Stromal cell of bone marrow (primary cell): ENCODE results near the gene TENM4.
A peak's percentile ranks its signal among the peaks of the same experiment; 100 is the strongest.
"Not testable (repeated sequence)": the region's sequence is repeated elsewhere in the genome, so short reads cannot be mapped to it uniquely, and the experiment has no call there.

ENCODE experiments used
- DNase-seq: peaks from one replicate; pipeline ENCODE4 v3.0.0-alpha.2; 2012; ENCODE audit warnings: low read depth

TENM4 gene

DNA sequence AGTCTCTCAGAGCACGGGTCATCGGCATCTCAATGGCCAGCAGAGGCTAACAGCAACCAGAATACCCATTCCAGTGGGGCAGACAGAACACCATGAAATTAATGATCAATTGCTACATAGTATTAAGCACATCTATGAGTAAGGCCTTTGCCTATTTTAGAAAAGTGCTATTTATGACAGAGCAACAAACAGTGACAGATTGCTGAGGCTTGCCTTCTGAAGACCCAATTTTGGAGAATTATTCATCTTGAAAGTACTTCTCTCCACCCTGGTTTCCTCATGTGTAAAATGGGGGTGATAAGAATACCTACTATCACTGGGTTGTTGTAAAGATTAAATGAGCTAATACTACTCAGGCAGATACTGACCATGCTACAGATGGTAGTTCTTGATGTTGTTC, 232.7 kb downstream of the TENM4 start:
- DNase-seq, result no peak

DNA sequence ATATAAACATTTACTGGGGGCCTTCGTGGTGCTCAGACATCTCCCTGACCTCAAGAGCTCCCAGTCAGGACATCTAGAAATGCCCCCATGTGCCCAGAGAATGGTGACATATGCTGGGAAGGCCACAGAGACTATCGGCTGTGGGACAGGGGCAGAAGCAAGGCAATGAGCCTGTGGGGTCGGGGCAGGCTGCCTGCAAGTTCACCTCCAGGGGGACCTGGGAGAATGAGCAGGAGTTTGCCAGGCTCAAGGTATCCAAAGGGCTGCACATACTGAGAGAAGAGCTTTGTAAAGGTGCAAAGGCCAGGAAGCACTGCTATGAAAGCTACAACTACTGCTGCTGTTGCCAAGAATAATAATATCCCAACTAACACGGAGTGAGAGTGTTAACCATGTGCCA, 233.9 kb downstream of the TENM4 start:
- DNase-seq, result no peak

GRCh38 chr11:79205786-79206185, 235.0 kb downstream of the TENM4 start:
- no peak for DNase-seq

GRCh38 chr11:79201677-79202347, 239.0 kb downstream of the TENM4 start:
- no peak for DNase-seq

- no peak for DNase-seq
Observed at GRCh38 chr11:79200398-79201070, 240.3 kb downstream of the TENM4 start.

GRCh38 chr11:79199729-79200354, 241.0 kb downstream of the TENM4 start:
- no peak for DNase-seq

DNA sequence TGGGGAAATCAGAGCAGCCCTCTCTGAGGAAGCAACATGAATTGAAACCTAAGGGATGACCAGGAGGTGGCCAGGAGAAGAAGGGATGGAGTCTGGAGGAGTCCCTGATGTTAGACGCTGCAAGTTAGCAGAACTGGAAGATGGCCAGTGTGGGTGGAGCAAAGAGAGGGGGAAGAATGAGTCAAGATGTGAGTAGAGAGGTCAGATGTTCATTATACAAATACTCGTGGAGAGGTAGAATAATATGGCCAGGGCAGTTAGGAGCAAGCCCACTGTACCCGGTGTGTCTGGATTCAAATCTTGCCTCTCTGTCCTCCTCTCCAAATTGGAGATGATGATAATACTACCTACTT, 242.0 kb downstream of the TENM4 start:
- DNase-seq, result peak; percentile 18

DNA sequence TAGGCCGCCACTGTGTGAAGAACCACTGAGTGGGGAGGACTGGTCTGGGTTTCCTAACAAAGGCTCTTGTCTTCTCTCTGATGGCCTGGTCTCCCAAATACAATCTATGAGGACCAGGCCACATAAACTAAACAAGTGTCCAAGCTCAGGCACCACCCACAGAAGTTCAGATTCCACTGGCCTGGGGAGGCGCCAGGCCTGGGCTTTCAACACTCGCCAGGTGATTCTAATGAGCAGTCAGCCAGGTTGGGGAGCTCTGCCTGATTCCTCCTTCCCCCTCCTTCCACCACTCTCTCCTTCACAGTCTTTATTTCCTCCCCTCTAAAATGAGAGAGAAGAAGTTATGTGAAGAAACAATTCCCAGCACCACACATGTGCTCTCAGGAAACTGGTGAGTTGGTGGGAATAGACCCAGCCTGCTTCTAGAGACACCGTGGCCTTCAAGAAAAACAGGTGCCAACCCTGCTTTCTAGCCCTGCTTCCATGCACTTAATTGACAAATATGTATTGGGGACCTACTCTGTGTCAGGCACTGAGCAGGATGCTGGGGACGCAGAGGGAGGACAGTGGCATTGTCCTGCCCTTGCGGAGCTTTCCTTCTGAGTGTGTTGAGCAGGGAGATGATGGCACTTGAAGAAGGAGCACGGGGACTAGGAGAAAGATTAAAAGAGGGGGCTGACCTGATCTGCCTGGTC, 242.5 kb downstream of the TENM4 start:
- no peak for DNase-seq

- DNase-seq, result no peak
Observed at GRCh38 chr11:79196950-79197349, 243.9 kb downstream of the TENM4 start.

DNA sequence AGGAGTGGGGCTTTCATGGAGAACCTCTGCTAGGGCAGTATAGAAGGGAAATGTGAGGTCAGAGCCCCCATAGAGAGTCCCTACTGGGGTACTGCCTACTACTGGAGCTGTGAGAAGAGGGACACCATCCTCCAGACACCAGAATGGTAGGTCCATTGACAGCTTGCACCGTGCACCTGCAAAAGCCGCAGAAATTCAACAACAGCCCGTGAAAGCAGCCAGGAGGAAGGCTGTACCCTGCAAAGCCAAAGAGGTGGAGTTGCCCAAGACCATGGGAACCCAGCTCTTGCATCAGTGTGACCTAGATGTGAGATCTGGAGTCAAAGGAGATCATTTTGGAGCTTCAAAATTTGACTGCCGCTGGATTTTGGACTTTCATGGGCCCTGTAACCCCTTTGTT, 245.6 kb downstream of the TENM4 start:
- no peak for DNase-seq

DNA sequence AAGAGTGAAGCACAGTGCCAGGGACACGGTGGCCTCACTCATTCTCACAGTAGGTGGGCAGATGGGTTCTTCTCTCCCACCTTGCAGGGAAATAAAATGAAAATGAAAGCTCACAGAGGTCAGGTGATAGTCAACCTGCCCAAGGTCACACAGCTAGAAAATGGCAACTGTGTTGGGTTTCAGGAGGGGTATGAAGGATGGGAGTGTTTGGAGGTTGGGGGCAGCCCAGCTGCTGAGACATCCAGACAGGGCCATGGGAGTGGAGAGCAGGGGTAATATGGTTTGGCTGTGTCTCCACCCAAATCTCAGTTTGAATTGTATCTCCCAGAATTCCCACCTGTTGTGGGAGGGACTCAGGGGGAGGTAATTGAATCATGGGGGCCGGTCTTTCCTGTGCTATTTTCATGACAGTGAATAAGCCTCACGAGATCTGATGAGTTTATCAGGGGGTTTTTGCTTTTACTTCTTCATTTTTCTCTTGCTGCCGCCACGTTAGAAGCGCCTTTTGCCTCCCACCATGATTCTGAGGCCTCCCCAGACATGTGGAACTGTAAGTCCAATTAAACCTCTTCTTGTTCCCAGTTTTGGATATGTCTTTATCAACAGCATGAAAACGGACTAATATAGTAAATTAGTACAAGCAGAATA, 247.0 kb downstream of the TENM4 start:
- no peak for DNase-seq

DNA sequence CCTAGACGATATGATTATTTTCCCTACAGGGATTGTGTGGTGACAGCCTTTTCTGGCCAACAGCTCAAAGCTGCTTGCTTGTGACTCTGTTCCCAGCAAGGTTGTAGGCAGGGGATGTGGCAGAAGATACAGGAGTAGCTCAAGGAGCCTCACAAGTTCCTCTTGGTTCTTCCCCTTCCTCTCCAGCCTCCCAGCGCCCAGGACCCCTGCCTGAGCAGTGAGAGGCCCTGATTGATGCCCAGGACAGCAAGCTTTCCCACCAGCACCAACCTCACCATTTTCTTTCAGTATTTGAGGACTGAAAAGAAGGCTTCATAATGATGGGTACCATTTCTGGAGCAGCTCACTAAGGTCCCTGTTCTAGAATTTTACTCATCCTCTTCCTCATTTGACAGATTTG, 248.0 kb downstream of the TENM4 start:
- no peak for DNase-seq

- DNase-seq, result not testable (repeated sequence)
Observed at GRCh38 chr11:79191716-79192115, 249.1 kb downstream of the TENM4 start.

GRCh38 chr11:79190553-79190952, 250.3 kb downstream of the TENM4 start:
- DNase-seq, result not testable (repeated sequence)

- DNase-seq, result no peak
Observed at GRCh38 chr11:79189601-79190000, 251.2 kb downstream of the TENM4 start.

DNA sequence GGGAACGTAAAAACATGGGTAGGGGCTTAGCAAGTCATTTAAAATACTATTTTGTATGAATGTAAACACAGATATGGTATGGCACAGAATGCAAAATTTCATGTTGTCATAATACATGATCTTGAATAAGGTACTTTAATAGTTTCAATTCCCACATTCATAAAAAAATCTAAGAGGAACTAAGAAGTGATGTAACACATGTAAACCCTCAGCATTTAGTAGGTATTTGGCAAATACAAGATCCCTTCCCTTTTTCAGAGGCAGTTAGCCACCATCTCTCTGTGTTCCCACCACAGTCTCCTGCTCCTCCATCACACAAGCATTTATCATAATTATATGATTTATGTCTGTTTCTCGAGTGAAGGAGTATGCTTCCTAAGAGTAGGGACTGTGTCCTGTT, 251.8 kb downstream of the TENM4 start:
- DNase-seq, result no peak

- DNase-seq, result no peak
Observed at GRCh38 chr11:79186669-79187068, 254.2 kb downstream of the TENM4 start.

DNA sequence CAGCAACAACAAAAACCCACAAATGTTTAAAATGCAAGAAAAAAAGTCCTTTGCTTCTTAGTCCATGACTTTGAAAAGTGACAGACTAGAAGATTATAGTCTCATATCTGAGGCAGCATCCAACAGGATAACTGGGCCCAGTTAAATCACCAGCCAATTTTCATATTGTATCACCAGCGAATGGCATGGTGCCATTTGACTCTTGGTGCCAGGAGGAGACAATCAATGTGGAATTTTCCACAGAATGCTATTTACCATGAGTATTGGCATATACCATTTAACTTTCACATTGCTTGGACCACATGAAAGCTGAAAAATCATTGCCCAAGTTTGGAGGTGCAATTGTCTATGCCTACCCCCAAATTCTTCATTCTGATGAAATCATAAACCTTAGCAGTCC, 255.5 kb downstream of the TENM4 start:
- no peak for DNase-seq

- DNase-seq, result no peak
Observed at GRCh38 chr11:79184285-79184684, 256.5 kb downstream of the TENM4 start.

GRCh38 chr11:79182794-79183193, 258.0 kb downstream of the TENM4 start:
- DNase-seq, result peak; percentile 53

GRCh38 chr11:79179087-79179486, 261.7 kb downstream of the TENM4 start:
- no peak for DNase-seq
